GM23338 (cell line): ENCODE results near the gene RUSF1. TPM values are rescaled to one million over a fixed set of nuclear protein-coding genes. Genes with fewer than 3 reads are reported as not detected.

Experiments used
- ATAC-seq: fragments of 200-7000 bp; cut with Tn5 transposase; 3 replicates; pipeline ENCODE4 v1.9.1; 2020
- DNase-seq: peaks from one replicate; pipeline ENCODE4 v3.0.0-alpha.2; 2015; ENCODE audit warnings: low spot score
- H2AFZ ChIP-seq: fragments of 200-600 bp; sonication (generic); 2 replicates; pipeline ENCODE4 v1.8.0; 2016; ENCODE audit warnings: antibody characterized with exemption, mild to moderate bottlenecking, moderate library complexity
- H3F3A ChIP-seq: fragments of 200-600 bp; sonication (generic); replicated peaks from 2 replicates; pipeline ENCODE4 v1.8.0; 2017; ENCODE audit warnings: antibody characterized with exemption, mixed run types, low read depth
- H3K27ac ChIP-seq: fragments of 200-600 bp; sonication (generic); 2 replicates; pipeline ENCODE4 v1.6.1; 2016; ENCODE audit warnings: low read depth
- H3K27me3 ChIP-seq: fragments of 200-600 bp; sonication (generic); 2 replicates; pipeline ENCODE4 v1.8.0; 2016; ENCODE audit warnings: mild to moderate bottlenecking, mixed run types, moderate library complexity; ENCODE audit not compliant: insufficient read depth
- H3K36me3 ChIP-seq: fragments of 200-600 bp; sonication (generic); 2 replicates; pipeline ENCODE4 v1.8.0; 2016; ENCODE audit warnings: mild to moderate bottlenecking; ENCODE audit not compliant: insufficient read depth
- H3K4me1 ChIP-seq: fragments of 200-600 bp; sonication (generic); 2 replicates; pipeline ENCODE4 v1.8.0; 2016; ENCODE audit warnings: mild to moderate bottlenecking, moderate library complexity; ENCODE audit not compliant: insufficient read depth
- H3K4me2 ChIP-seq: fragments of 200-600 bp; sonication (generic); 2 replicates; pipeline ENCODE4 v1.7.1; 2017; ENCODE audit warnings: mixed run types
- H3K4me3 ChIP-seq: fragments of 200-600 bp; sonication (generic); 2 replicates; pipeline ENCODE4 v1.6.1; 2016; ENCODE audit warnings: mixed run types
- H3K79me2 ChIP-seq: fragments of 200-600 bp; sonication (generic); replicated peaks from 2 replicates; pipeline ENCODE4 v1.8.0; 2017; ENCODE audit warnings: mild to moderate bottlenecking; ENCODE audit not compliant: insufficient read depth
- H3K9me2 ChIP-seq: fragments of 200-600 bp; sonication (generic); 2 replicates; pipeline ENCODE4 v1.8.0; 2017; ENCODE audit not compliant: insufficient read depth
- H4K20me1 ChIP-seq: fragments of 200-600 bp; sonication (generic); replicated peaks from 2 replicates; pipeline ENCODE4 v1.8.0; 2017; ENCODE audit warnings: mild to moderate bottlenecking; ENCODE audit not compliant: insufficient read depth
- H3K27ac Mint-ChIP-seq: 2 replicates; pipeline ENCODE4 v1.8.0; 2020; ENCODE audit warnings: inconsistent platforms, mild to moderate bottlenecking, moderate library complexity, mixed read lengths
- H3K27me3 Mint-ChIP-seq: 3 replicates; pipeline ENCODE4 v1.8.0; 2022; ENCODE audit warnings: low read depth, mild to moderate bottlenecking, moderate library complexity, mixed read lengths, inconsistent platforms; ENCODE audit not compliant: insufficient read depth, poor library complexity
- H3K36me3 Mint-ChIP-seq: 3 replicates; pipeline ENCODE4 v1.8.0; 2021; ENCODE audit warnings: low read depth, mild to moderate bottlenecking, inconsistent platforms, moderate library complexity, mixed read lengths
- H3K4me1 Mint-ChIP-seq: 3 replicates; pipeline ENCODE4 v1.8.0; 2020; ENCODE audit warnings: mild to moderate bottlenecking, inconsistent platforms, mixed read lengths
- H3K4me3 Mint-ChIP-seq: 3 replicates; pipeline ENCODE4 v1.8.0; 2021; ENCODE audit warnings: moderate library complexity, mild to moderate bottlenecking, inconsistent platforms, mixed read lengths
- H3K9me3 Mint-ChIP-seq: 3 replicates; pipeline ENCODE4 v1.8.0; 2020; ENCODE audit warnings: moderate library complexity, mild to moderate bottlenecking, inconsistent platforms, mixed read lengths
- CREB1 ChIP-seq: fragments of 250-450 bp; sonication (Bioruptor Pico); IDR thresholded peaks from 2 replicates; pipeline ENCODE4 v1.5.0; 2020; ENCODE audit warnings: low read depth, mild to moderate bottlenecking, moderate library complexity
- CTCF ChIP-seq, 2 experiments: fragments of 200-600 bp in 1 of 2; sonication (generic) in 1 of 2; conservative IDR thresholded peaks; 2 replicates each; pipeline versions ENCODE4 v1.5.1 to v1.6.1; 2016 to 2017; ENCODE audit warnings: antibody characterized with exemption in 2 of 2, low read depth in 2 of 2, mild to moderate bottlenecking in 2 of 2, moderate library complexity in 1 of 2
- ETS1 ChIP-seq: IDR thresholded peaks from 2 replicates; pipeline ENCODE4 v1.6.1; 2016; ENCODE audit warnings: antibody characterized with exemption
- EZH2 ChIP-seq: fragments of 200-600 bp; sonication (generic); IDR thresholded peaks from one replicate; pipeline ENCODE4 v1.8.0; 2017; ENCODE audit warnings: antibody characterized with exemption, mild to moderate bottlenecking, low read depth; ENCODE audit not compliant: unreplicated experiment
- POLR2AphosphoS5 ChIP-seq: IDR thresholded peaks from 2 replicates; pipeline ENCODE4 v1.6.1; 2016; ENCODE audit warnings: antibody characterized with exemption, low read depth
- REST ChIP-seq: IDR thresholded peaks from one replicate; pipeline ENCODE4 v1.6.1; 2018; ENCODE audit warnings: antibody characterized with exemption; ENCODE audit not compliant: unreplicated experiment
- STAT1 ChIP-seq: IDR thresholded peaks from one replicate; pipeline ENCODE4 v1.6.1; 2016; ENCODE audit warnings: antibody characterized with exemption; ENCODE audit not compliant: unreplicated experiment
- ZNF114 ChIP-seq: fragments of 250-450 bp; sonication (Bioruptor Pico); IDR thresholded peaks from 2 replicates; pipeline ENCODE4 v1.5.0; 2020; ENCODE audit warnings: mild to moderate bottlenecking, moderate library complexity
- ZNF331 ChIP-seq: fragments of 250-450 bp; sonication (Bioruptor Pico); IDR thresholded peaks from 2 replicates; pipeline ENCODE4 v1.5.0; 2020; ENCODE audit warnings: low read depth, mild to moderate bottlenecking, moderate library complexity
- ZNF462 ChIP-seq: fragments of 250-450 bp; sonication (Bioruptor Pico); IDR thresholded peaks from 2 replicates; pipeline ENCODE4 v1.5.0; 2020; ENCODE audit warnings: mild to moderate bottlenecking, moderate library complexity
- polyA plus RNA-seq: library from polyadenylated mRNA; unstranded; fragments of >200 nt; fragmentation: Nextera tagmentation; extraction: Ambion mirVana; gene quantifications from 2 replicates; pipeline ENCODE4 v1.2.1, GENCODE V29; 2016
- total RNA-seq: library from RNA; depleted of rRNA; stranded (reverse); fragments of >200 nt; shearing (Covaris generic); gene quantifications from 2 replicates; pipeline ENCODE4 v1.2.3, GENCODE V29; 2014

The RUSF1 gene
- total and polyA plus RNA-seq, 2 experiments from 2014 or later: 8.9 to 36.1 TPM

- H3K27ac Mint-ChIP-seq: no peak overlapping the region
Measured at GRCh38 chr16:31461201-31461920, 46.8 kb downstream of the RUSF1 start.

More at GRCh38 chr16:31461201-31461920, 46.8 kb downstream of the RUSF1 start:
- Histone ChIP-seq H3K4me2 (no peak overlapping the region), H3K4me1 (peaks cover 9% of the 10 kb centered on the region; the same call in 1 of the 2 replicates), H3K36me3 (no peaks in the 10 kb centered on the region; the same call in 1 of the 2 replicates), H3K27me3 (no peaks in the 10 kb centered on the region), H3K79me2 (peaks cover 16% of the 10 kb centered on the region), H3K27ac (no peak overlapping the region), H4K20me1 (peaks cover 14% of the 10 kb centered on the region), H3F3A (peaks cover 4% of the 10 kb centered on the region; the same call in 1 of the 2 replicates), H3K9me2 (no peaks in the 10 kb centered on the region), H2AFZ (no peak overlapping the region), H3K4me3 (no peak overlapping the region)
- Mint-ChIP-seq H3K27me3 (no peaks in the 10 kb centered on the region), H3K4me1 (peaks cover 8% of the 10 kb centered on the region), H3K9me3 (peaks cover 4% of the 10 kb centered on the region; the same call in 2 of the 3 replicates), H3K4me3 (no peak overlapping the region), H3K36me3 (peaks cover 34% of the 10 kb centered on the region)
- ATAC-seq (no peak), DNase-seq (no peak)
- TF ChIP-seq STAT1 (no peak), CTCF (conservative IDR thresholded peaks at IDR 0.05; ENCODE audit: low read depth in 2 of 2) (no peak), ETS1 (no peak), ZNF331 (CRISPR knock-in tag) (no peak), ZNF462 (CRISPR knock-in tag) (no peak), EZH2 (no peak), ZNF114 (CRISPR knock-in tag) (no peak), REST (no peak), CREB1 (CRISPR knock-in tag) (no peak), POLR2AphosphoS5 (no peak)
